CD4-positive, CD25-positive, alpha-beta regulatory T cell (primary cell): ENCODE measurements around the gene GPR179. TPM values are rescaled to one million over a fixed set of nuclear protein-coding genes. Genes with fewer than 3 reads are reported as not detected.
A peak's percentile ranks its signal among the peaks of the same experiment; 100 is the strongest.
"Not testable (repeated sequence)": the region's sequence is repeated elsewhere in the genome, so short reads cannot be mapped to it uniquely, and the experiment has no call there.

Experiments used
- ATAC-seq, 2 donors: fragments of 150-1000 bp; cut with Tn5 transposase; one replicate each; pipeline ENCODE4 v1.10.0; 2021; ENCODE audit warnings: low read depth in 2 of 2, moderate number of reproducible peaks in 2 of 2, moderate library complexity in 1 of 2
- DNase-seq, 3 donors: peaks; one replicate each; pipeline versions ENCODE4 v3.0.0 to v3.0.0-alpha.2; 2012 to 2022; ENCODE audit warnings: mixed read lengths in 1 of 3
- H3K27ac ChIP-seq: one replicate; pipeline ENCODE4 v1.7.0; 2013; ENCODE audit warnings: mild to moderate bottlenecking, low read length; ENCODE audit not compliant: insufficient read depth, poor library complexity, severe bottlenecking
- H3K27me3 ChIP-seq: one replicate; pipeline ENCODE4 v1.7.0; 2013; ENCODE audit warnings: low read length; ENCODE audit not compliant: control insufficient read depth, insufficient read depth
- H3K36me3 ChIP-seq: one replicate; pipeline ENCODE4 v1.7.0; 2013; ENCODE audit warnings: mild to moderate bottlenecking, low read length, moderate library complexity; ENCODE audit not compliant: control insufficient read depth, insufficient read depth
- H3K4me1 ChIP-seq: 2 replicates; pipeline ENCODE4 v1.7.0; 2013; ENCODE audit warnings: mild to moderate bottlenecking, low read length; ENCODE audit not compliant: insufficient read depth, control insufficient read depth, poor library complexity, severe bottlenecking
- H3K4me3 ChIP-seq: one replicate; pipeline ENCODE4 v1.7.0; 2013; ENCODE audit warnings: low read depth, mild to moderate bottlenecking, low read length, moderate library complexity
- H3K9me3 ChIP-seq, 2 experiments: 1 replicate in 1 of 2; 2 replicates in 1 of 2; pipeline ENCODE4 v1.7.0; 2013; ENCODE audit warnings: low read length in 2 of 2, mild to moderate bottlenecking in 1 of 2, moderate library complexity in 1 of 2; ENCODE audit not compliant: control insufficient read depth in 2 of 2
- H3K27ac Mint-ChIP-seq, 3 donors: one replicate each; pipeline ENCODE4 v1.8.0; 2020 to 2022; ENCODE audit warnings: mild to moderate bottlenecking in 3 of 3, mixed read lengths in 3 of 3, moderate library complexity in 2 of 3
- H3K27me3 Mint-ChIP-seq: one replicate; pipeline ENCODE4 v1.8.0; 2022; ENCODE audit warnings: mild to moderate bottlenecking, mixed read lengths
- H3K36me3 Mint-ChIP-seq: one replicate; pipeline ENCODE4 v1.8.0; 2020; ENCODE audit warnings: mixed read lengths
- H3K4me1 Mint-ChIP-seq, 4 donors: one replicate each; pipeline ENCODE4 v1.8.0; 2020 to 2022; ENCODE audit warnings: mixed read lengths in 4 of 4, mild to moderate bottlenecking in 1 of 4
- H3K4me3 Mint-ChIP-seq, 4 donors: one replicate each; pipeline ENCODE4 v1.8.0; 2020 to 2022; ENCODE audit warnings: mild to moderate bottlenecking in 4 of 4, mixed read lengths in 4 of 4, moderate library complexity in 3 of 4
- H3K9me3 Mint-ChIP-seq, 7 donors: one replicate each; pipeline ENCODE4 v1.8.0; 2020 to 2022; ENCODE audit warnings: mixed read lengths in 7 of 7, mild to moderate bottlenecking in 3 of 7, moderate library complexity in 2 of 7
- polyA plus RNA-seq, 4 donors: library from polyadenylated mRNA; unstranded; fragments of 300-500 nt; fragmentation: Illumina TruSeq; gene quantifications; one replicate each; pipeline ENCODE4 v1.2.3, GENCODE V29; 2021
- total RNA-seq: library from RNA; stranded (reverse); gene quantifications from one replicate; pipeline ENCODE4 v1.2.3, GENCODE V29; 2022

The GPR179 gene
- total and polyA plus RNA-seq, 5 donors from 2014 or later: 0.07 TPM; not detected in 4

DNA sequence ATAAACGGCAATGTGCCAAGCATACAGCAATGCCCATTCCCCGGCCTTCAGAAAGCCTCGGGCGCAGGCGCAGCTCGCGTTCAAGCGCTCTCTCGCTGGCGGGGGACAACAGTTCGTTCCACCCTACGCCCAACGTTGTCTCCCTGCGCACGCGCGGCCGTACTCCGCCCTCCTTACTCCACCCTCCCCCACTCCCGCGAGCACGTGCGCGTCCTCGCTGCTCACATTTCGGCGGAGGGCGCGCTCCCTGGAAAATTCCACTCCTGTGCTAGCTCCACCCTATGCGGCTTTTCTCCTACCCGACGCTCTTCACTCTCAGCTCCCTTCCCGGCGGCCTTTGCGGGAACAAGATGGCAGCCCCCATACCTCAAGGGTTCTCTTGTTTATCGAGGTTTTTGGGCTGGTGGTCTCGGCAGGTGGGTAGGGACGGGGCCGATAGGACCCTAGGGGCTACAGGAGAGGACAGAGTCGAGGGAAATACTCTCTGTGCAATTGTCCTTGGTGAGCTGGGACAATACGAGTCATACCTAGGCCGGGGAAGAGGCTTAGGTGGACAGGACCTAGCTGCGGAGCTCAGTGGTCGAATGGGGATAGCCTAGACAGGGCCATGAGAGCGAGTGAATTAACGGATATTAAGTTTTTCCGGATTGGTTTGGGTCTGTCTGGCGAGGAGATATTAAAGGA is 46.8 kb downstream of the GPR179 start, which contains the start of gene MRPL45:
Gene MRPL45 (plus strand): TSS at position 335 of the 684 bp plus-strand sequence. CDS start 16 bp downstream, at position 351.
- H3K27me3 ChIP-seq, H3K36me3 Mint-ChIP-seq: not testable (repeated sequence)
- peak within 1 kb of the TSS; percentile 69 for H3K4me3 ChIP-seq

DNA sequence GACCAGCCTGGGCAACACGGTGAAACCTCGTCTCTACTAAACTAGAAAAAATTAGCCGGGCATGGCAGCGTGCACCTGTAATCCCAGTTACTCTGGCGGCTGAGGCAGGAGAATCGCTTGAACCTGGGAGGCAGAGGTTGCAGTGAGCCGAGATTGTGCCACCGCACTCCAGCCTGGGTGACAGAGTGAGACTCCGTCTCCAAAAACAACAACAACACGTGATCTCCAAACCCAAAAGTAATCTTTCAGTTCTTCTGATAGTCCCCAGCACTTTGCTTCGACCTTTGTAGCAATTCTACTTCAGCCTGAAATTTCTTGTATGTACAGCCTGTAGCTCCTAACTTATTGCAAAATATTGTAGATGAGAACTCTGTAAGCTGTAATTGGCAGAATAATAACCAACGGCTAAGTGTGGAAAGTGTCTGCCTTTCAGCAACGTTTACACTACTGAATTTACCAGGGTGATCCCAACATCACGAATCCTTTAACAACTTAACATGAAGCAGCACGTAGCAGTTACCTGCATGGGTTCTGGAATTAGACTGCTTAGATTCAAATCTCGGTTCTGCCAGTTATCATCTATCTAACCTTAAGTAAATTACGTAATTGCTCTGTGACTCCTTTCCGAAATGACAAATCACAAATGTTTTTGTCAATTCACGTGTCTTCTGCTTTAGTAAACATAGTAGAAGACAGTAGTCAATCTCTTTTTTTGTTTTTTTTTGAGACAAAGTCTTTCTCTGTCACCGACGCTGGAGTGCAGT is 48.0 kb downstream of the GPR179 start:
- Mint-ChIP-seq H3K27ac (peak overlapping the region; percentile 62 to 98 (median 79)), H3K4me1 (peaks cover 0 to 17% (median 8%) of the 10 kb centered on the region in 4 donors), H3K4me3 (peak overlapping the region; percentile 89 to 99 (median 93))
- not testable (repeated sequence) for H3K27me3 Mint-ChIP-seq, H3K4me1 ChIP-seq, H3K9me3 Mint-ChIP-seq, H3K27ac ChIP-seq, H3K36me3 ChIP-seq, H3K9me3 ChIP-seq, ATAC-seq, H3K27me3 ChIP-seq, H3K36me3 Mint-ChIP-seq, H3K4me3 ChIP-seq
- DNase-seq: peak in 1 of 3 donors; percentile 13

More for the DNA sequence above, 46.8 kb downstream of the GPR179 start, which contains the start of gene MRPL45:
- not testable (repeated sequence) for H3K27me3 Mint-ChIP-seq, H3K36me3 ChIP-seq, H3K4me1 ChIP-seq, H3K9me3 Mint-ChIP-seq, H3K9me3 ChIP-seq
- ATAC-seq (peak; percentile 91 to 94), DNase-seq (peak; percentile 90 to 97 (median 93))
- peak within 1 kb of the TSS; percentile 62 for H3K27ac ChIP-seq
- Mint-ChIP-seq H3K4me1 (peaks cover 0 to 17% (median 8%) of the 10 kb centered on the region in 4 donors), H3K4me3 (peak within 1 kb of the TSS; percentile 89 to 99 (median 93)), H3K27ac (peak within 1 kb of the TSS; percentile 97 to 99 (median 98))

DNA sequence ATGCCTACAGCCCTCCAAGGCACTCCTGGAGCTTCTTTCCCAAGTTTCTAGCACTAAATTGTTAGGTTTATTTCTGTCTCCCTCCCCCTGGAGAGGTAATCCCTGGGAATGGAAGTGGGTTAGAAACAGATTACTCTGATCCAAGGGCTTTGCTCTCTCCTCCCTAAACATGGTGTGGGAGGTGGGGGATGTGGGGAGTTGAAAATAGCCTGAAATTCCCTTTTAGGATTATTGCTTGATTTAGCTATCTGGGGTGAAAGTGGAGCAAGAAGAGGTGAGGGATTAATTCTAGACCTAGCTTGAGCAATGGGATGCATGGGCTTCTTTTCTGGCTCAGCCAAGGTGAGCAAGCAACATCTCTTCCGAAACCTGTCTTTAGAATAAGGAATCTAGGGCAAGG is 54.0 kb downstream of the GPR179 start:
- ATAC-seq, H3K4me3 ChIP-seq, DNase-seq, H3K27ac Mint-ChIP-seq, H3K27ac ChIP-seq, H3K36me3 Mint-ChIP-seq, H3K4me1 ChIP-seq, H3K9me3 ChIP-seq, H3K36me3 ChIP-seq, H3K27me3 ChIP-seq, H3K9me3 Mint-ChIP-seq, H3K4me3 Mint-ChIP-seq, H3K27me3 Mint-ChIP-seq, H3K4me1 Mint-ChIP-seq: not testable (repeated sequence)

DNA sequence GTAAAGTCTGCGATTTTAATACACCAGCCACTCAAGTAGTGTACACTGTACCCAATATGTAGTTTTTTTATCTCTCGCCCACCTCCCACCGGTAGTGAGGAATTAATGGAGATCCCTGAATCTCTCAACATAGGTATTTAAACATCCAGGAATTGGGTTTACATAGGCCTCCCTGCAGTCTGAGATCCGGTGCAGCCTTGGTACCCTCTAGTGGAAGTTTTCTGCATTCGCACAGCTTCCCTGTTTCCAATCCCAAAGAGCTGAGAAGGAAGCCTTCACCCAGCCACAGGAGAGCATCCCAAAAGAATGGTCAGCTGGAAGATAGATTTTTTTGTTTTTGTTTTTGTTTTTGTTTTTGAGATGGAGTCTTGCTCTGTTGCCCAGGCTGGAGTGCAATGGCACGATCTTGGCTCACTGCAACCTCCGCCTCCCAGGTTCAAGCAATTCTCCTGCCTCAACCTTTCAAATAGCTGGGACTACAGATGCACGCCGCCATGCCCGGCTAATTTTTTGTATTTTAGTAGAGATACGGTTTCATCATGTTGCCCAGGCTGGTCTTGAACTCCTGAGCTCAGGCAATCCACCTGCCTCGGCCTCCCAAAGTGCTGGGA is 55.4 kb downstream of the GPR179 start:
- not testable (repeated sequence) for H3K9me3 Mint-ChIP-seq, H3K36me3 ChIP-seq, H3K27ac ChIP-seq, H3K9me3 ChIP-seq, H3K4me3 ChIP-seq, H3K27me3 ChIP-seq, H3K4me3 Mint-ChIP-seq, H3K4me1 Mint-ChIP-seq, H3K36me3 Mint-ChIP-seq, ATAC-seq, H3K27ac Mint-ChIP-seq, H3K4me1 ChIP-seq, H3K27me3 Mint-ChIP-seq
- peak in 1 of 3 donors; percentile 6 for DNase-seq

DNA sequence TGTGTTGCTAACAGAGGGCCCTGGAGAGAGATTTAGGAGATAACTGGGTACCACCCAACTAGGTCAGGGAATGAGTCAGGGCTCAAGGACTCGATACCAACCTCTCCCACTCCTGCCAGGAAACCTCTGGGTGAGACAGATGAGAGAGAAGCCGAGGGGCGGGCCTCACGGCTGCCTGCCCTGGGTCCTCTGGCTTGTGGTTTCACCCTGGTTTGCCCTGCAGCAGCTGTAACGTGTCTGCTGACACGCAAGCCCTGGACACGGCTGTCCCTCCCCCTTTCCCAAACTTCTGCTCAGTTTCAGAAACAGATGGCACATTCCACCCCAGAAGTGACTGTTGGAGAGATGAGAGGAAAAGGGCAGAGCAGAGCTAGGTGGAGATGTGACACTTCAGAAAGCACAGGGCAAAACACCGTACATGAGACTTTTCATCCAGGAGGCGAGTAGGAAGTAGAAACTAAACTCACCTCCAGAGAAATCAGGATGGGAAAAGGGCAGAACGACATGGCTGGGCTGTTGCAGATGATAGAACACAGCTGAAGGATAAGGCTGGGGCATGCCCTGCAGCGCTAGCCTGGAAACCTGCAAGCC is 57.2 kb downstream of the GPR179 start:
- not testable (repeated sequence) for H3K27me3 Mint-ChIP-seq, H3K4me1 Mint-ChIP-seq, H3K4me3 ChIP-seq, H3K4me3 Mint-ChIP-seq, H3K27ac ChIP-seq, H3K9me3 Mint-ChIP-seq, H3K9me3 ChIP-seq, H3K27me3 ChIP-seq, H3K27ac Mint-ChIP-seq, H3K4me1 ChIP-seq, H3K36me3 Mint-ChIP-seq, H3K36me3 ChIP-seq
- DNase-seq (peak in 1 of 3 donors; percentile 11), ATAC-seq (peak; percentile 69 to 78)

DNA sequence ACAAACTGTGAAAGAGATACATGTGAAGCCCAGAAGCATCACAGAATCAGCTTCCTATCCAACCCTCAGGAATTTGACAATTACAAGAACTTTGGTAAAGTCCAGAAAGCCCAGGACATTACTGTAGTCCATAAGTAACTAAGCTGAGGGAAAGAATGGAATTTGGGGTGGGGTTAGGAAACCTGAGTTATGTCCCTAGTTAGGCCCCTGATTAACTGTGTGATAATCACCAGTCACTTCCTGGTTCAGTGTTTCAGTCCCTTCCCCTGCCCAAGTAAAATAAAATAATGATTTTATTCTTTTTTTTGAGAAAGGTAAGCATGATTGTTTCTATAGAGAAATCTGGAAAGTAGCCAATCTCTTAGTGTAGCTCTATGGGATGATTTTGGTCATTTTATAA is 57.8 kb downstream of the GPR179 start:
- H3K27me3 Mint-ChIP-seq, DNase-seq, H3K9me3 ChIP-seq, H3K4me1 ChIP-seq, H3K4me3 ChIP-seq, H3K27ac Mint-ChIP-seq, H3K27ac ChIP-seq, H3K36me3 ChIP-seq, H3K4me3 Mint-ChIP-seq, H3K9me3 Mint-ChIP-seq, H3K4me1 Mint-ChIP-seq, H3K27me3 ChIP-seq, H3K36me3 Mint-ChIP-seq, ATAC-seq: not testable (repeated sequence)
